ENCODE results near the gene SALL3.

Gene SALL3

GRCh38 chr18:78971511-78972245 lies 7.9 kb upstream of the SALL3 start:
- Histone ChIP-seq H2AK5ac (ENCODE audit: low read length, severe bottlenecking) (no peak overlapping the region), H3K4me2 (ENCODE audit: low read length, poor library complexity, severe bottlenecking) (no peak overlapping the region)
- 80% methylated on average over 15 of the region's 15 CpGs for WGBS

GRCh38 chr18:78972385-78972918 lies 7.2 kb upstream of the SALL3 start:
- H2AK5ac ChIP-seq (ENCODE audit: low read length, severe bottlenecking), result no peak overlapping the region
- H3K27ac ChIP-seq (ENCODE audit: low read length, poor library complexity, severe bottlenecking), result no peak overlapping the region
- no peak overlapping the region for H3K4ac ChIP-seq (ENCODE audit: low read depth in 1 of 2, low read length in 2 of 2)
- DNase-seq, result no peak
- H3K18ac ChIP-seq (ENCODE audit: low read depth in 1 of 2, low read length in 2 of 2), result no peak overlapping the region
- peaks cover 3% of the 10 kb centered on the region for H3K9me3 ChIP-seq (ENCODE audit: control insufficient read depth, low read length)
- H2BK15ac ChIP-seq (ENCODE audit: low read depth, poor library complexity, severe bottlenecking), result no peak overlapping the region
- H3K36me3 ChIP-seq (ENCODE audit: control insufficient read depth in 1 of 2, insufficient read depth in 2 of 2, low read depth in 1 of 2, low read length in 2 of 2), result no peaks in the 10 kb centered on the region
- H4K91ac ChIP-seq (ENCODE audit: low read length), result no peak overlapping the region
- H2AFZ ChIP-seq (ENCODE audit: low read depth, low read length), result no peak overlapping the region
- H3K4me1 ChIP-seq (ENCODE audit: control insufficient read depth, insufficient read depth, low read depth, low read length), result peaks cover 10% of the 10 kb centered on the region
- 75% methylated on average over 16 of the region's 16 CpGs for WGBS
- H2BK5ac ChIP-seq (ENCODE audit: low read depth, low read length, poor library complexity, severe bottlenecking), result no peak overlapping the region
- no peak overlapping the region for H2BK12ac ChIP-seq (ENCODE audit: low read length in 2 of 2)
- H3K79me1 ChIP-seq (replicated peaks; ENCODE audit: low read length, poor library complexity, severe bottlenecking), result no peaks in the 10 kb centered on the region
- peaks cover 54 to 78% of the 10 kb centered on the region in 2 experiments for H3K27me3 ChIP-seq (ENCODE audit: control insufficient read depth in 1 of 2, insufficient read depth in 1 of 2, low read length in 2 of 2)
- H3K14ac ChIP-seq (ENCODE audit: low read length in 2 of 2), result no peak overlapping the region
- H3K9ac ChIP-seq (ENCODE audit: low read length), result no peak overlapping the region
- H4K8ac ChIP-seq (ENCODE audit: low read length), result no peak overlapping the region
- H3K23ac ChIP-seq (ENCODE audit: low read length in 2 of 2), result no peak overlapping the region
- H3K4me2 ChIP-seq (ENCODE audit: low read length, poor library complexity, severe bottlenecking), result no peak overlapping the region
- H2BK120ac ChIP-seq (ENCODE audit: low read depth, low read length), result no peak overlapping the region
- H3K4me3 ChIP-seq (ENCODE audit: insufficient read depth in 1 of 2, low read depth in 1 of 2, low read length in 2 of 2), result no peak overlapping the region

More at GRCh38 chr18:78971511-78972245, 7.9 kb upstream of the SALL3 start:
- H3K27me3 ChIP-seq (ENCODE audit: control insufficient read depth in 1 of 2, insufficient read depth in 1 of 2, low read length in 2 of 2), result peaks cover 46 to 71% of the 10 kb centered on the region in 2 experiments
- H2BK120ac ChIP-seq (ENCODE audit: low read depth, low read length), result no peak overlapping the region
- no peak overlapping the region for H3K9ac ChIP-seq (ENCODE audit: low read length)
- H2BK12ac ChIP-seq (ENCODE audit: low read length in 2 of 2), result no peak overlapping the region
- no peak overlapping the region for H3K4ac ChIP-seq (ENCODE audit: low read depth in 1 of 2, low read length in 2 of 2)
- H3K9me3 ChIP-seq (ENCODE audit: control insufficient read depth, low read length), result peaks cover 3% of the 10 kb centered on the region
- no peak overlapping the region for H3K23ac ChIP-seq (ENCODE audit: low read length in 2 of 2)
- H2BK5ac ChIP-seq (ENCODE audit: low read depth, low read length, poor library complexity, severe bottlenecking), result no peak overlapping the region
- H3K36me3 ChIP-seq (ENCODE audit: control insufficient read depth in 1 of 2, insufficient read depth in 2 of 2, low read depth in 1 of 2, low read length in 2 of 2), result no peaks in the 10 kb centered on the region
- H2AFZ ChIP-seq (ENCODE audit: low read depth, low read length), result no peak overlapping the region
- H4K91ac ChIP-seq (ENCODE audit: low read length), result no peak overlapping the region
- no peak overlapping the region for H3K18ac ChIP-seq (ENCODE audit: low read depth in 1 of 2, low read length in 2 of 2)
- H3K4me3 ChIP-seq (ENCODE audit: insufficient read depth in 1 of 2, low read depth in 1 of 2, low read length in 2 of 2), result no peak overlapping the region
- H3K4me1 ChIP-seq (ENCODE audit: control insufficient read depth, insufficient read depth, low read depth, low read length), result peaks cover 10% of the 10 kb centered on the region
- no peak overlapping the region for H4K8ac ChIP-seq (ENCODE audit: low read length)
- no peak for DNase-seq
- H3K79me1 ChIP-seq (replicated peaks; ENCODE audit: low read length, poor library complexity, severe bottlenecking), result no peaks in the 10 kb centered on the region
- H3K14ac ChIP-seq (ENCODE audit: low read length in 2 of 2), result no peak overlapping the region
- no peak overlapping the region for H2BK15ac ChIP-seq (ENCODE audit: low read depth, poor library complexity, severe bottlenecking)
- no peak overlapping the region for H3K27ac ChIP-seq (ENCODE audit: low read length, poor library complexity, severe bottlenecking)

GRCh38 chr18:78972930-78973331 lies 6.7 kb upstream of the SALL3 start:
- Histone ChIP-seq H2BK15ac (ENCODE audit: low read depth, poor library complexity, severe bottlenecking) (no peak overlapping the region), H3K9me3 (ENCODE audit: control insufficient read depth, low read length) (peaks cover 3% of the 10 kb centered on the region), H4K8ac (ENCODE audit: low read length) (no peak overlapping the region), H3K36me3 (ENCODE audit: control insufficient read depth in 1 of 2, insufficient read depth in 2 of 2, low read depth in 1 of 2, low read length in 2 of 2) (no peaks in the 10 kb centered on the region), H3K4ac (ENCODE audit: low read depth in 1 of 2, low read length in 2 of 2) (no peak overlapping the region), H3K4me2 (ENCODE audit: low read length, poor library complexity, severe bottlenecking) (no peak overlapping the region), H2BK120ac (ENCODE audit: low read depth, low read length) (no peak overlapping the region), H4K91ac (ENCODE audit: low read length) (no peak overlapping the region), H3K14ac (ENCODE audit: low read length in 2 of 2) (no peak overlapping the region), H3K18ac (ENCODE audit: low read depth in 1 of 2, low read length in 2 of 2) (no peak overlapping the region), H3K4me1 (ENCODE audit: control insufficient read depth, insufficient read depth, low read depth, low read length) (peaks cover 10% of the 10 kb centered on the region), H2AK5ac (ENCODE audit: low read length, severe bottlenecking) (no peak overlapping the region), H3K27ac (ENCODE audit: low read length, poor library complexity, severe bottlenecking) (no peak overlapping the region), H2BK5ac (ENCODE audit: low read depth, low read length, poor library complexity, severe bottlenecking) (no peak overlapping the region), H3K79me1 (replicated peaks; ENCODE audit: low read length, poor library complexity, severe bottlenecking) (no peaks in the 10 kb centered on the region), H2AFZ (ENCODE audit: low read depth, low read length) (no peak overlapping the region), H3K4me3 (ENCODE audit: insufficient read depth in 1 of 2, low read depth in 1 of 2, low read length in 2 of 2) (no peak overlapping the region), H3K23ac (ENCODE audit: low read length in 2 of 2) (no peak overlapping the region), H2BK12ac (ENCODE audit: low read length in 2 of 2) (no peak overlapping the region), H3K27me3 (ENCODE audit: control insufficient read depth in 1 of 2, insufficient read depth in 1 of 2, low read length in 2 of 2) (peaks cover 59 to 83% of the 10 kb centered on the region in 2 experiments), H3K9ac (ENCODE audit: low read length) (no peak overlapping the region)
- WGBS, result 14% methylated on average over 30 of the region's 31 CpGs
- no peak for DNase-seq

GRCh38 chr18:78973357-78974083 lies 6.1 kb upstream of the SALL3 start:
- no peak overlapping the region for H2AK5ac ChIP-seq (ENCODE audit: low read length, severe bottlenecking)
- peak overlapping the region in 1 of 2 experiments; percentile 31 for H3K4me3 ChIP-seq (ENCODE audit: insufficient read depth in 1 of 2, low read depth in 1 of 2, low read length in 2 of 2)
- no peak overlapping the region for H2BK5ac ChIP-seq (ENCODE audit: low read depth, low read length, poor library complexity, severe bottlenecking)
- H3K4ac ChIP-seq (ENCODE audit: low read depth in 1 of 2, low read length in 2 of 2), result no peak overlapping the region
- H2AFZ ChIP-seq (ENCODE audit: low read depth, low read length), result no peak overlapping the region
- peaks cover 3% of the 10 kb centered on the region for H3K9me3 ChIP-seq (ENCODE audit: control insufficient read depth, low read length)
- H3K9ac ChIP-seq (ENCODE audit: low read length), result no peak overlapping the region
- no peak overlapping the region for H3K14ac ChIP-seq (ENCODE audit: low read length in 2 of 2)
- no peak for DNase-seq
- no peak overlapping the region for H3K4me2 ChIP-seq (ENCODE audit: low read length, poor library complexity, severe bottlenecking)
- peaks cover 62 to 89% of the 10 kb centered on the region in 2 experiments for H3K27me3 ChIP-seq (ENCODE audit: control insufficient read depth in 1 of 2, insufficient read depth in 1 of 2, low read length in 2 of 2)
- no peak overlapping the region for H3K27ac ChIP-seq (ENCODE audit: low read length, poor library complexity, severe bottlenecking)
- no peak overlapping the region for H4K91ac ChIP-seq (ENCODE audit: low read length)
- no peak overlapping the region for H2BK15ac ChIP-seq (ENCODE audit: low read depth, poor library complexity, severe bottlenecking)
- no peaks in the 10 kb centered on the region for H3K36me3 ChIP-seq (ENCODE audit: control insufficient read depth in 1 of 2, insufficient read depth in 2 of 2, low read depth in 1 of 2, low read length in 2 of 2)
- H2BK12ac ChIP-seq (ENCODE audit: low read length in 2 of 2), result no peak overlapping the region
- H2BK120ac ChIP-seq (ENCODE audit: low read depth, low read length), result no peak overlapping the region
- no peak overlapping the region for H3K23ac ChIP-seq (ENCODE audit: low read length in 2 of 2)
- peaks cover 12% of the 10 kb centered on the region for H3K4me1 ChIP-seq (ENCODE audit: control insufficient read depth, insufficient read depth, low read depth, low read length)
- no peak overlapping the region for H3K18ac ChIP-seq (ENCODE audit: low read depth in 1 of 2, low read length in 2 of 2)
- no peaks in the 10 kb centered on the region for H3K79me1 ChIP-seq (replicated peaks; ENCODE audit: low read length, poor library complexity, severe bottlenecking)
- 7% methylated on average over 66 of the region's 82 CpGs for WGBS
- H4K8ac ChIP-seq (ENCODE audit: low read length), result no peak overlapping the region

Data from mesenchymal stem cell (in vitro differentiated cells and primary cell).